Mononuclear cell (primary cell): Measurements from ENCODE around the gene OSBP2. TPM values are rescaled to one million over a fixed set of nuclear protein-coding genes. Genes with fewer than 3 reads are reported as not detected.

Source experiments
- H3K27me3 ChIP-seq: 2 replicates; pipeline ENCODE4 v1.6.0; 2011; ENCODE audit warnings: low read length, control low read depth; ENCODE audit not compliant: insufficient read depth
- H3K4me1 ChIP-seq: 2 replicates; pipeline ENCODE4 v1.5.1; 2011; ENCODE audit warnings: mild to moderate bottlenecking, low read length, control low read depth; ENCODE audit not compliant: insufficient read depth
- H3K4me3 ChIP-seq: 2 replicates; pipeline ENCODE4 v1.5.1; 2011; ENCODE audit warnings: mild to moderate bottlenecking, low read length, moderate library complexity
- H3K9me3 ChIP-seq: 2 replicates; pipeline ENCODE4 v1.5.1; 2011; ENCODE audit warnings: low read depth, mild to moderate bottlenecking, control low read depth, low read length
- total RNA-seq: library from RNA; depleted of rRNA; stranded (reverse); fragments of >200 nt; gene quantifications from one replicate; pipeline ENCODE4 v1.2.3, GENCODE V29; 2012

OSBP2 gene
- total RNA-seq, 1 donor, result 3.1 TPM

GRCh38 chr22:30863081-30863833 lies 168.6 kb downstream of the OSBP2 start:
- Histone ChIP-seq H3K4me1 (no peaks in the 10 kb centered on the region), H3K4me3 (no peak overlapping the region), H3K27me3 (no peaks in the 10 kb centered on the region), H3K9me3 (no peaks in the 10 kb centered on the region)

- no peaks in the 10 kb centered on the region for H3K4me1 ChIP-seq
- no peaks in the 10 kb centered on the region for H3K9me3 ChIP-seq
- no peaks in the 10 kb centered on the region for H3K27me3 ChIP-seq
- H3K4me3 ChIP-seq, result no peak overlapping the region
Measured at GRCh38 chr22:30864441-30865420, 170.1 kb downstream of the OSBP2 start.

GRCh38 chr22:30865656-30866055 lies 171.0 kb downstream of the OSBP2 start:
- Histone ChIP-seq H3K9me3 (no peaks in the 10 kb centered on the region), H3K4me3 (no peak overlapping the region), H3K4me1 (no peaks in the 10 kb centered on the region), H3K27me3 (no peaks in the 10 kb centered on the region)

- no peak overlapping the region for H3K4me3 ChIP-seq
- H3K4me1 ChIP-seq, result no peaks in the 10 kb centered on the region
- no peaks in the 10 kb centered on the region for H3K27me3 ChIP-seq
- no peaks in the 10 kb centered on the region for H3K9me3 ChIP-seq
Measured at GRCh38 chr22:30866216-30866615, 171.5 kb downstream of the OSBP2 start.

GRCh38 chr22:30866811-30867271 lies 172.2 kb downstream of the OSBP2 start:
- H3K9me3 ChIP-seq, result no peaks in the 10 kb centered on the region

GRCh38 chr22:30867746-30868662 lies 173.3 kb downstream of the OSBP2 start:
- Histone ChIP-seq H3K4me3 (no peak overlapping the region), H3K27me3 (no peaks in the 10 kb centered on the region), H3K9me3 (no peaks in the 10 kb centered on the region), H3K4me1 (no peaks in the 10 kb centered on the region)

More at GRCh38 chr22:30866811-30867271, 172.2 kb downstream of the OSBP2 start:
- Histone ChIP-seq H3K27me3 (no peaks in the 10 kb centered on the region), H3K4me1 (no peaks in the 10 kb centered on the region), H3K4me3 (no peak overlapping the region)

GRCh38 chr22:30868663-30869385 lies 174.2 kb downstream of the OSBP2 start:
- no peaks in the 10 kb centered on the region for H3K9me3 ChIP-seq
- H3K4me3 ChIP-seq, result no peak overlapping the region
- no peaks in the 10 kb centered on the region for H3K27me3 ChIP-seq
- H3K4me1 ChIP-seq, result no peaks in the 10 kb centered on the region

GRCh38 chr22:30869667-30870395 lies 175.2 kb downstream of the OSBP2 start:
- Histone ChIP-seq H3K9me3 (no peaks in the 10 kb centered on the region), H3K4me3 (no peak overlapping the region), H3K27me3 (no peaks in the 10 kb centered on the region), H3K4me1 (no peaks in the 10 kb centered on the region)

- Histone ChIP-seq H3K27me3 (no peaks in the 10 kb centered on the region), H3K4me1 (no peaks in the 10 kb centered on the region), H3K4me3 (no peak overlapping the region), H3K9me3 (no peaks in the 10 kb centered on the region)
Measured at GRCh38 chr22:30870451-30871345, 176.0 kb downstream of the OSBP2 start.

- H3K9me3 ChIP-seq, result no peaks in the 10 kb centered on the region
- no peaks in the 10 kb centered on the region for H3K27me3 ChIP-seq
- no peaks in the 10 kb centered on the region for H3K4me1 ChIP-seq
- H3K4me3 ChIP-seq, result no peak overlapping the region
Measured at GRCh38 chr22:30871391-30872284, 177.0 kb downstream of the OSBP2 start.

- no peaks in the 10 kb centered on the region for H3K4me1 ChIP-seq
- no peaks in the 10 kb centered on the region for H3K27me3 ChIP-seq
- H3K9me3 ChIP-seq, result no peaks in the 10 kb centered on the region
- H3K4me3 ChIP-seq, result no peak overlapping the region
Measured at GRCh38 chr22:30872285-30873041, 177.8 kb downstream of the OSBP2 start.
